SKM-1 treated with dmso at 0.1 percent for 144 hours (cell line): ENCODE measurements around the gene ZNF234.
A peak's percentile ranks its signal among the peaks of the same experiment; 100 is the strongest.
"Not testable (repeated sequence)": the region's sequence is repeated elsewhere in the genome, so short reads cannot be mapped to it uniquely, and the experiment has no call there.

Experiments
- DNase-seq: peaks from one replicate; lab custom pipeline; 2025; ENCODE audit not compliant: unreplicated experiment; lab: John Stamatoyannopoulos, UW

Gene ZNF234

DNA sequence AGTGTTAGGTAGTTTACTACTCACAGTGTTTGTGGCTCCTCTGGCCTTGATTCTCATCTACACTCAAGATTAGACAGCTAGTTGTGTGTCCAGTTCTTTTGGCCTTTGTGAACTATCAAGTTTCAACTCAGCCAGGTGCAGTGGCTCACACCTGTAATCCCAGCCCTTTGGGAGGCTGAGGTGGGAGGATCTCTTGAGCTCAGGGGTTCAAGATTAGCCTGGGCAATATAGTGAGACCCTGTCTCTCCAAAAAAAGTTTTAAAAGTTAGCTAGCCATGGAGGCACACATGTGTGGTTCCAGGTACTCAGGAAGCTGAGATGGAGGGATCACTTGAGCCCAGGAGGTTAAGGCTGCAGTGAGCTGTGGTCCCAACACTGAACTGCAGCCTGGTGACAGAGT is 39.6 kb downstream of the ZNF234 start:
- no peak for DNase-seq

GRCh38 chr19:44182145-44182544 is 40.8 kb downstream of the ZNF234 start:
- DNase-seq = no peak

DNA sequence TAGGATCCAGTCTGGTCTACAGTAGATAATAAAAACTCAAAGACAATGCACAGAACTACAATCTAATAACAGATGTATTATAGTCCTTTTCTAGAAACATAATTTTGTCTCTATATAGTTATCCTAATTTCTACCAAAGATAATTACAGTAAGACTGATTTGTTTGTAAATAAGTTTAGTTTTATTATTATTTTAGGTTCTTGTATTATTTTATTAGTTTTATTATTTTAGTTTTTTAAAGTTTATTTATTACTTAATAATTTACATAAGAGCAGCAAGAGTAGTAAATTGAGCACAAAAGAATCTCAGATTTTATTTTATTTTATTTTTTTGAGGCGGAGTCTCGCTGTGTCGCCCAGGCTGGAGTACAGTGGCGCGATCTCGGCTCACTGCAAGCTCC is 48.7 kb downstream of the ZNF234 start:
- no peak for DNase-seq

- no peak for DNase-seq
Observed at GRCh38 chr19:44192127-44192526, 50.8 kb downstream of the ZNF234 start.

- no peak for DNase-seq
Observed at GRCh38 chr19:44196772-44197171, 55.4 kb downstream of the ZNF234 start.

DNA sequence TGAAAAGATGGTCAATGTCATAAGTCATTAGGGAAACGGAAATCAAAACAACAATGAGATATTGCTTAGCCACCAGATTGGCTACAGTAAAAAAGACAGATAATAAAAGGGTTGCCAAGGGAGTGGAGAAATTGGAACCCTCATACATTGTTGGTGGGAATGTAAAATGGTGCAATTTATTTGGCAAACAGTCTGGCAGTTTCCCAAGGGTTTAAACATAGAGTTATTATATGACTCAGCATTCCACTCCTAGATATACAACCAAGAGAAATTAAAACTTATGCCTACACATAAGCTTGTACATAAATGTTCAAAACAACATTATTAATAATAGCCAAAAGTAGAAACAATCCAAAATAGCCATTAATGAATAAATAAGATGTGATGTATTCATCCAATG is 61.1 kb downstream of the ZNF234 start:
- DNase-seq = no peak

DNA sequence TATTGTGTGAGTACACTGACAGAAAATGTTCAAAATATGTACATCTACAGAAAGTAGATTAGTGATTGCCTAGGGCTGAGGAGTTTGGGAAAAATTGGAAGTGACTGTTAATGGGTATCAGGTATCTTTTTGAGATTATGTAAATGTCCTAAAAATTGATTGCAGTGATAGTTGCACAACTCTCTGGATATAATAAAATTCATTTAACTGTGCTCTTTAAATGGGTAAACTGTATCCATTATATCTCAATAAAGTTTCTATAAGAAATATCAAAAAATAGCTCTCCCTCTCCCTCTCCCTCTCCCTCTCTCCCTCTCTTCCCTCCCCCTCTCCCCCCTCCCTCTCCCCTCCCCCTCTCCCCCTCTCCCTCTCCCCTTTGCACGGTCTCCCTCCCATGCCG is 61.6 kb downstream of the ZNF234 start:
- no peak for DNase-seq

GRCh38 chr19:44203877-44204276 is 62.5 kb downstream of the ZNF234 start:
- not testable (repeated sequence) for DNase-seq

GRCh38 chr19:44204772-44205171 is 63.4 kb downstream of the ZNF234 start:
- no peak for DNase-seq

DNA sequence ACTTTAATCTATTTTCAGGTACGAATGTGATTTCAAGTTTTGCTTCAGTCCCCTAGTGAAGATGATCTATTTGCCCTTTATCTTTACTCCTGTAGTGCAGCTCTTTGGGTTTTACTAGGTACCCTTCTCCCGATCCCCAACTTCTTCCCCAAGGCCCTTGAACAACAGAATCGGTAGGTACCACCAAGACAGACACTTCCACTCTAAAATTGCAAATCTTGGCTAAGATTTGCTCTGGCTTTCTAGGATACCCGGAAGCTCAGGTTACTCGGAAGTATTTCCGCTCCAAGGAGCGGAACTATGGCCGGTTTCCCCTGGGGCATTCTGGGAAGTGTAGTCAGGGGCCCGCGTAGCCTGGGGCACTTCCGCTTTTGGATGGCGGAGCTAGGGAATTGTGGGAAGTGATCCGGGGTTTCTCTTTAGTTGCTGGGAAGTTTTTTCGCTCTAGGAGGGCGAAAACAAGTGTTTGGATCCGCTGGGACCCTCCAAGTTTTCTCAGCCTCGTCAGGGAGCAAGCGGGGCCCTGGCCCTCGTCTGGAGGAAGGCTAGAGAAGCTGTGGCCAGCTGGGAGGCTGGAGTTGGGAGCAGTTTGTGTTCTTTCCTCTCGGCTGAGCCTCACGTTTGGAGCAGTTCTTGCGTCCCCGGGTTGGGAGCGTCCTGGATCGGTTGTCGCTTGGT is 65.9 kb downstream of the ZNF234 start:
- peak; percentile 71 for DNase-seq
